Thyroid gland (tissue), 4 donors: Measurements from ENCODE around the gene ZAP70. TPM values are rescaled to one million over a fixed set of nuclear protein-coding genes. Genes with fewer than 3 reads are reported as not detected.

Source experiments
- DNase-seq, 2 donors: peaks; one replicate each; pipeline ENCODE4 v3.0.0-alpha.2; 2019
- H3K27ac ChIP-seq, 3 donors: fragments of 200-600 bp; sonication (generic); 1 replicate in 2 of 3; 2 replicates in 1 of 3; pipeline ENCODE4 v1.5.1; 2016 to 2019; ENCODE audit warnings: mild to moderate bottlenecking in 1 of 3, moderate library complexity in 1 of 3
- H3K27me3 ChIP-seq: fragments of 200-600 bp; sonication (generic); one replicate; pipeline ENCODE4 v1.5.1; 2019
- H3K36me3 ChIP-seq, 2 donors: fragments of 200-600 bp; sonication (generic); one replicate each; pipeline ENCODE4 v1.5.1; 2016 to 2019
- H3K4me1 ChIP-seq, 2 donors: fragments of 200-600 bp; sonication (generic); one replicate each; pipeline ENCODE4 v1.5.1; 2017 to 2019
- H3K4me3 ChIP-seq, 3 donors: fragments of 200-600 bp; sonication (generic); replicated peaks in 1 of 3; 1 replicate in 2 of 3; 2 replicates in 1 of 3; pipeline ENCODE4 v1.5.1; 2016; ENCODE audit warnings: mild to moderate bottlenecking in 1 of 3
- H3K9me3 ChIP-seq: fragments of 200-600 bp; sonication (generic); one replicate; pipeline ENCODE4 v1.5.1; 2017
- POLR2A ChIP-seq, 2 donors: fragments of 450-650 bp; IDR thresholded peaks; one replicate each; pipeline ENCODE4 v1.6.1; 2017; ENCODE audit warnings: antibody characterized with exemption in 2 of 2, mild to moderate bottlenecking in 2 of 2, moderate library complexity in 1 of 2
- WGBS, 2 donors: methylation state at CpG; one replicate each; pipeline ENCODE4 v1.1.5; 2017; 5-methylcytosine and 5-hydroxymethylcytosine counted together
- intact Hi-C: fragments of 100-400 bp; cut with DNase I; formaldehyde crosslinking; loops from one replicate; pipeline ENCODE4 v1.15.1; 2023
- total RNA-seq, 4 donors: library from RNA; depleted of rRNA; stranded (reverse); fragments of >200 nt; gene quantifications; one replicate each; pipeline ENCODE4 v1.2.3, GENCODE V29; 2016
- TF ChIP-seq, protein P1 (sequence below), 6 experiments: fragments of 200-600 bp in 3 of 6; fragments of 450-650 bp in 3 of 6; sonication (generic) in 3 of 6; IDR thresholded peaks; one replicate each; pipeline ENCODE4 v1.5.1; 2016 to 2019; ENCODE audit warnings: antibody characterized with exemption in 6 of 6, mild to moderate bottlenecking in 2 of 6, inconsistent platforms in 1 of 6, moderate library complexity in 1 of 6

Gene ZAP70
- total RNA-seq, 4 donors from 2014 or later = 4.0 to 7.6 (median 4.4) TPM

DNA sequence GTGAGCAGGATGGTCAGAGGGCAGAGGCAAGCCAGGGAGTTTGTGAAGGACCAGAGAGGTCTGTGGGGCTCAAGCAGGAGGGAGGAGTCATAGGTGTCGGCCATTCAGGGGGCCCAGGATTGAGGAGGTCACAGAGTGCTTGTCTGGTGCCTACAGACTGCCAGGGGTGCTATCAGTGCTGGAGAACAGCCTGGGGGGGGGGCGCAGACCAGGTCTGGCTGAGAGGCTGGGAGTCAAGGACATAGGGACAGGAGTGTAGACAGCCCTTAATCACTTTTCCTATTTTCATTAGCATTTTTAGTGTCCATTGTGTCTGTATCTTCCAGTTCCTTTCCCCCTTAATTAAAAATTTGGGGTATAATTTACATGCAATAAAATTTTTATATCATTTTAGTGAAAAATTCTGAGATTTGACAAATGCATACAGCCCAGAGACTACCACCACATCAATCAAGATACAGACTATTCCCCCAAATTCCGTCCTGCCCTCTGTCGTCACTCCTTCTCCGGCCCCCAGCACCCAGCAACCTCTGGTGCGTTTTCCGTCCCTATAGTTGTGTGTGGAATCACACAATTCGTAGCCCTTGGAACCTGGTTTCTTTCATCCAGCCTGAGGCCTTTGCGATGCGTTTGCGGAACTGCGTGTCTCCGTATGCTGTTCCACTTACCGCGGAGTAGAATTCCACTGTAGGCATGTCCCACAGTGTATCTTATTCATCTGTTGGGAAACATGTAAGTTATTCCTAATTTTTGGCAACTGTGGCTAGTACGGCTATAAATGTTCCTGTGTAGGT lies 6.2 kb downstream of the ZAP70 start:
- H3K36me3 ChIP-seq = no peaks in the 10 kb centered on the region
- H3K9me3 ChIP-seq = no peaks in the 10 kb centered on the region
- H3K27ac ChIP-seq = no peak overlapping the region
- H3K4me3 ChIP-seq = no peak overlapping the region
- intact Hi-C loops = no loop called here
- WGBS, 2 donors = 95% methylated on average over 16 of the region's 16 CpGs
- H3K27me3 ChIP-seq = no peaks in the 10 kb centered on the region
- no peak for TF ChIP-seq POLR2A (IDR thresholded peaks at IDR 0.05)
- TF ChIP-seq, protein P1, sequence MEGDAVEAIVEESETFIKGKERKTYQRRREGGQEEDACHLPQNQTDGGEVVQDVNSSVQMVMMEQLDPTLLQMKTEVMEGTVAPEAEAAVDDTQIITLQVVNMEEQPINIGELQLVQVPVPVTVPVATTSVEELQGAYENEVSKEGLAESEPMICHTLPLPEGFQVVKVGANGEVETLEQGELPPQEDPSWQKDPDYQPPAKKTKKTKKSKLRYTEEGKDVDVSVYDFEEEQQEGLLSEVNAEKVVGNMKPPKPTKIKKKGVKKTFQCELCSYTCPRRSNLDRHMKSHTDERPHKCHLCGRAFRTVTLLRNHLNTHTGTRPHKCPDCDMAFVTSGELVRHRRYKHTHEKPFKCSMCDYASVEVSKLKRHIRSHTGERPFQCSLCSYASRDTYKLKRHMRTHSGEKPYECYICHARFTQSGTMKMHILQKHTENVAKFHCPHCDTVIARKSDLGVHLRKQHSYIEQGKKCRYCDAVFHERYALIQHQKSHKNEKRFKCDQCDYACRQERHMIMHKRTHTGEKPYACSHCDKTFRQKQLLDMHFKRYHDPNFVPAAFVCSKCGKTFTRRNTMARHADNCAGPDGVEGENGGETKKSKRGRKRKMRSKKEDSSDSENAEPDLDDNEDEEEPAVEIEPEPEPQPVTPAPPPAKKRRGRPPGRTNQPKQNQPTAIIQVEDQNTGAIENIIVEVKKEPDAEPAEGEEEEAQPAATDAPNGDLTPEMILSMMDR (IDR thresholded peaks at IDR 0.05) = no peak
- no peaks in the 10 kb centered on the region for H3K4me1 ChIP-seq
- DNase-seq = no peak

DNA sequence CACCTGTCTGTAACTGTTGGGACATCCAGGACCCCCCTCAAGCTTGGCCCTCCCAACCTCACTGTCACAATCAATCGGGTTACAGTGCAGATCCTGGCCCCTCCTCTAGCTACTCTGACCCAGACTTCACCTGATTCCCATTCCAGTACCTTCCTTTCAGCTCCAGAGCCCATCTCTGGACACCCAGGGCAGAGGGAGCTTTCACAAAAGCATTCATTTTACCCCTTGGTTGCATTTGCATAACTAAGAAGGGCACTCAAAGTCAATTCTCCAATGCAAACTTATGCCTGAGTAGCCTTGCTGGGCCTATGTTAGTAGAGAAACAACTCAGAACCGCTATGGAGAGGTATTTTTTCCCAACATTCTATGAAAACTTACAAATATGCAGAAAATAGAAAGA lies 7.4 kb downstream of the ZAP70 start:
- no peak for TF ChIP-seq POLR2A (IDR thresholded peaks at IDR 0.05)
- TF ChIP-seq, protein P1 (IDR thresholded peaks at IDR 0.05) = no peak
- Histone ChIP-seq H3K27ac (no peak overlapping the region), H3K4me1 (no peaks in the 10 kb centered on the region), H3K9me3 (no peaks in the 10 kb centered on the region), H3K27me3 (no peaks in the 10 kb centered on the region), H3K4me3 (no peak overlapping the region), H3K36me3 (no peaks in the 10 kb centered on the region)
- intact Hi-C loops = no loop called here
- no peak for DNase-seq
- WGBS, 2 donors = 50 to 64% methylated on average over 2 of the region's 2 CpGs

DNA sequence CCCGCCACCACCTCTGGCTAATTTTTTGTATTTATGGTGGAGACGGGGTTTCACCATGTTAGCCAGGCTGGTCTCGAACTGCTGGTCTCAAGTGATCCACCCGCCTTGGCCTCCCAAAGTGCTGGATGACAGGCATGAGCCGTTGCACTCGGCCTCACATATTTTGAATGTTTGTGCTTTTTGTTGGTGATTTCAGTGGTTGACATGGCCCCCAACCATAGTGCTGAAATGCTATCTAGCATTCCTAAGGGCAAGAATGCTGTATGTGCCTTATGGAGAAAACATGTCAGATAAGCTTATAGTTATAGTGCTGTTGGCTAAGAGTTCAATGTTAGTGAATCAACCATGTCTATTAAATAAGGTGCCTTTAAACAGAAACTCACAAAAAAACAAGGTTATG lies 8.9 kb downstream of the ZAP70 start:
- Histone ChIP-seq H3K36me3 (no peaks in the 10 kb centered on the region), H3K27me3 (no peaks in the 10 kb centered on the region), H3K9me3 (no peaks in the 10 kb centered on the region), H3K4me3 (no peak overlapping the region), H3K4me1 (no peaks in the 10 kb centered on the region), H3K27ac (no peak overlapping the region)
- intact Hi-C loops = no loop called here
- WGBS, 2 donors = 92 to 96% methylated on average over 6 of the region's 6 CpGs
- DNase-seq = no peak
- TF ChIP-seq, protein P1 (IDR thresholded peaks at IDR 0.05) = no peak
- no peak for TF ChIP-seq POLR2A (IDR thresholded peaks at IDR 0.05)

DNA sequence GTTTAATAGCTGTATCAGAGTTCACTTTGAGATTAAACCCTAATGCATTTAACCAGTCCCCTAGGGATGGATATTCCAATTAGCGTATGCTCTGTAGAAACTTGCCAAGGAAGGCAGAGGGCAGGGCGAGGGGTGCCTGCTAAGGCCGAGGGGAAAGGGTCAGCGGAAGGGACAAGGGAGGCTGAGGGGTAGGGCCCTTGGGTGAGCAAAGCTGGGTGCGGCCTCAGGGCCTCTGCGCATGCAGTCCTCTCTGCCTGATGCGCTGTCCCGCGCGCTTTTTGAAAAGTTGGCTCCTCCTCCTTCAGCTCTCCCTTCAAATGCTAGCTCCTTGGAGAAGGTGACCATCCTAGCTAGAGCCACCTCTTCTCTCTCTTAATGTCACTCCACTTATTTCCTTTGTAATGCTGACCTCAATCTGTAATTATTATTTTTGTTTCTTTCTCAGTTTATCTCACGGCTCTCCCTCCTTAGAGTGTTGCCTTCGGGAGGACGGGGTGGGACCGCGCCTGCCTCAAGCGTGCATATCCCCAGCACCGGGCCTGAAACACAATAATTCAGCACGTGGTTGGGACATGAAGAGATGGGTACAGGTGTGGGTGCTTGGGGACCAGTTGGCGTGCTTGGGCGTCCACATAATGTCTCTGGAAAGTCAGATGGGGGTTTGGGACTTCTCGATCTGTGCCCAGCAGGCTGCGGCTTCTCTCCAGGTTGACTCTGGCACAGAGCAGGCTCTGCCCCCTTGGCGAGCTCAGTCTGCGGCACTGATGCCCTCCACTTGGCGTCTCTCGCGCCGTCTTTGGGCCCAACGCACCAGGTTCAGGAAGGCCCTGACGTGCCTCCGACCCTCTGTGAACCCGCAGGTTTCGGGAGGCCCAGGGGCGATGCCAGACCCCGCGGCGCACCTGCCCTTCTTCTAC lies 10.0 kb downstream of the ZAP70 start:
- TF ChIP-seq, protein P1 (IDR thresholded peaks at IDR 0.05) = no peak
- no peak for TF ChIP-seq POLR2A (IDR thresholded peaks at IDR 0.05)

DNA sequence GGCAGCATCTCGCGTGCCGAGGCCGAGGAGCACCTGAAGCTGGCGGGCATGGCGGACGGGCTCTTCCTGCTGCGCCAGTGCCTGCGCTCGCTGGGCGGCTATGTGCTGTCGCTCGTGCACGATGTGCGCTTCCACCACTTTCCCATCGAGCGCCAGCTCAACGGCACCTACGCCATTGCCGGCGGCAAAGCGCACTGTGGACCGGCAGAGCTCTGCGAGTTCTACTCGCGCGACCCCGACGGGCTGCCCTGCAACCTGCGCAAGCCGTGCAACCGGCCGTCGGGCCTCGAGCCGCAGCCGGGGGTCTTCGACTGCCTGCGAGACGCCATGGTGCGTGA lies 10.7 kb downstream of the ZAP70 start:
- H3K4me3 ChIP-seq = no peak overlapping the region
- no peak for DNase-seq
- no peaks in the 10 kb centered on the region for H3K9me3 ChIP-seq
- no peak overlapping the region for H3K27ac ChIP-seq
- WGBS, 2 donors = 34 to 57% methylated on average over 16 to 23 of the region's 41 CpGs
- intact Hi-C loops = no loop called here
- no peaks in the 10 kb centered on the region for H3K4me1 ChIP-seq
- no peaks in the 10 kb centered on the region for H3K36me3 ChIP-seq
- H3K27me3 ChIP-seq = no peaks in the 10 kb centered on the region
- no peak for TF ChIP-seq POLR2A (IDR thresholded peaks at IDR 0.05)
- TF ChIP-seq, protein P1 (IDR thresholded peaks at IDR 0.05) = no peak

More for the DNA sequence above, 10.0 kb downstream of the ZAP70 start:
- DNase-seq = no peak
- intact Hi-C loops = no loop called here
- Histone ChIP-seq H3K4me1 (no peaks in the 10 kb centered on the region), H3K9me3 (no peaks in the 10 kb centered on the region), H3K27me3 (no peaks in the 10 kb centered on the region), H3K27ac (no peak overlapping the region), H3K36me3 (no peaks in the 10 kb centered on the region), H3K4me3 (no peak overlapping the region)
- WGBS, 2 donors = 76 to 86% methylated on average over 27 to 34 of the region's 37 CpGs
